Neural cell (in vitro differentiated cells): Measurements from ENCODE around the gene ABCB7. TPM values are rescaled to one million over a fixed set of nuclear protein-coding genes. Genes with fewer than 3 reads are reported as not detected.

ENCODE experiments used
- H2AFZ ChIP-seq: fragments of 200-600, 300-800 bp; sonication (generic), shearing (Covaris generic); 2 replicates; pipeline ENCODE4 v1.6.0; 2014; ENCODE audit warnings: low read depth, mild to moderate bottlenecking, antibody characterized with exemption, low read length, moderate library complexity
- H3F3A ChIP-seq: fragments of 200-600 bp; shearing (Covaris generic); 2 replicates; pipeline ENCODE4 v1.6.1; 2016; ENCODE audit warnings: mild to moderate bottlenecking, moderate library complexity, mixed read lengths, antibody characterized with exemption, low read length; ENCODE audit not compliant: insufficient read depth, poor library complexity, severe bottlenecking
- H3K27ac ChIP-seq: fragments of 200-600, 300-800 bp; sonication (generic), shearing (Covaris generic); 2 replicates; pipeline ENCODE4 v1.5.1; 2014; ENCODE audit warnings: mild to moderate bottlenecking, low read length, moderate library complexity
- H3K27me3 ChIP-seq: fragments of 300-800, 200-600 bp; sonication (generic), shearing (Covaris generic); 2 replicates; pipeline ENCODE4 v1.6.0; 2014; ENCODE audit warnings: mild to moderate bottlenecking, low read depth, low read length, moderate library complexity; ENCODE audit not compliant: insufficient read depth
- H3K36me3 ChIP-seq: fragments of 300-800, 200-600 bp; sonication (generic), shearing (Covaris generic); 2 replicates; pipeline ENCODE4 v1.5.1; 2014; ENCODE audit warnings: mild to moderate bottlenecking, antibody characterized with exemption, low read length, moderate library complexity; ENCODE audit not compliant: insufficient read depth
- H3K4me2 ChIP-seq: fragments of 300-800, 200-600 bp; sonication (generic), shearing (Covaris generic); 2 replicates; pipeline ENCODE4 v1.6.0; 2014; ENCODE audit warnings: mild to moderate bottlenecking, low read length
- H3K4me3 ChIP-seq: fragments of 300-800, 200-600 bp; sonication (generic), shearing (Covaris generic); 2 replicates; pipeline ENCODE4 v1.5.1; 2014; ENCODE audit warnings: mild to moderate bottlenecking, low read length, moderate library complexity
- H3K79me2 ChIP-seq: fragments of 200-600 bp; shearing (Covaris generic); replicated peaks from 2 replicates; pipeline ENCODE4 v1.6.0; 2014; ENCODE audit warnings: mild to moderate bottlenecking, low read length, moderate library complexity; ENCODE audit not compliant: insufficient read depth
- H3K9ac ChIP-seq: fragments of 300-800, 200-600 bp; sonication (generic), shearing (Covaris generic); 2 replicates; pipeline ENCODE4 v1.6.1; 2016; ENCODE audit warnings: mild to moderate bottlenecking, low read length, mixed read lengths
- H3K9me2 ChIP-seq: fragments of 200-600 bp; shearing (Covaris generic); 2 replicates; pipeline ENCODE4 v1.6.1; 2016; ENCODE audit warnings: mild to moderate bottlenecking, low read length, mixed read lengths; ENCODE audit not compliant: insufficient read depth
- H3K9me3 ChIP-seq: fragments of 200-600, 300-800 bp; sonication (generic), shearing (Covaris generic); 2 replicates; pipeline ENCODE4 v1.6.1; 2016; ENCODE audit warnings: mild to moderate bottlenecking, mixed run types, low read length, moderate library complexity, mixed read lengths
- H4K20me1 ChIP-seq: fragments of 200-600 bp; shearing (Covaris generic); 2 replicates; pipeline ENCODE4 v1.6.1; 2016; ENCODE audit warnings: mild to moderate bottlenecking, mixed run types; ENCODE audit not compliant: insufficient read depth
- EP300 ChIP-seq: fragments of 450-650 bp; conservative IDR thresholded peaks from 2 replicates; pipeline ENCODE4 v1.6.1; 2014; ENCODE audit warnings: antibody characterized with exemption, mild to moderate bottlenecking, moderate library complexity; ENCODE audit not compliant: poor library complexity, severe bottlenecking
- EZH2 ChIP-seq: fragments of 200-600, 300-800 bp; shearing (Covaris generic), sonication (generic); IDR thresholded peaks from 2 replicates; pipeline ENCODE4 v1.6.1; 2014; ENCODE audit warnings: antibody characterized with exemption, low read length, borderline replicate concordance, mild to moderate bottlenecking; ENCODE audit not compliant: insufficient read depth, poor library complexity, severe bottlenecking
- MXI1 ChIP-seq: fragments of 450-650 bp; conservative IDR thresholded peaks from 2 replicates; pipeline ENCODE4 v1.6.1; 2014; ENCODE audit warnings: antibody characterized with exemption, mild to moderate bottlenecking; ENCODE audit not compliant: poor library complexity, severe bottlenecking
- POLR2AphosphoS5 ChIP-seq: IDR thresholded peaks from 2 replicates; pipeline ENCODE4 v1.6.1; 2012
- RAD21 ChIP-seq: fragments of 450-650 bp; conservative IDR thresholded peaks from 2 replicates; pipeline ENCODE4 v1.6.1; 2014; ENCODE audit warnings: antibody characterized with exemption, mild to moderate bottlenecking, moderate library complexity
- SMC3 ChIP-seq: fragments of 450-650 bp; conservative IDR thresholded peaks from 2 replicates; pipeline ENCODE4 v1.6.1; 2014; ENCODE audit warnings: antibody characterized with exemption, mild to moderate bottlenecking, moderate library complexity; ENCODE audit not compliant: poor library complexity
- TAF1 ChIP-seq: IDR thresholded peaks from 2 replicates; pipeline ENCODE4 v1.6.1; 2012; ENCODE audit warnings: low read depth
- polyA plus RNA-seq: library from polyadenylated mRNA; depleted of rRNA; stranded (reverse); fragments of >200 nt; gene quantifications from 2 replicates; pipeline ENCODE4 v1.2.3, GENCODE V29; 2014
- TF ChIP-seq, protein P1 (sequence below): IDR thresholded peaks from 2 replicates; pipeline ENCODE4 v1.6.1; 2012; ENCODE audit warnings: borderline replicate concordance
- TF ChIP-seq, protein P2 (sequence below): fragments of 450-650 bp; IDR thresholded peaks from 2 replicates; pipeline ENCODE4 v1.5.1; 2014; ENCODE audit warnings: antibody characterized with exemption, mild to moderate bottlenecking, moderate library complexity; ENCODE audit not compliant: poor library complexity, severe bottlenecking

The ABCB7 gene
- polyA plus RNA-seq, 1 donor from 2014 or later: 25.1 TPM

DNA sequence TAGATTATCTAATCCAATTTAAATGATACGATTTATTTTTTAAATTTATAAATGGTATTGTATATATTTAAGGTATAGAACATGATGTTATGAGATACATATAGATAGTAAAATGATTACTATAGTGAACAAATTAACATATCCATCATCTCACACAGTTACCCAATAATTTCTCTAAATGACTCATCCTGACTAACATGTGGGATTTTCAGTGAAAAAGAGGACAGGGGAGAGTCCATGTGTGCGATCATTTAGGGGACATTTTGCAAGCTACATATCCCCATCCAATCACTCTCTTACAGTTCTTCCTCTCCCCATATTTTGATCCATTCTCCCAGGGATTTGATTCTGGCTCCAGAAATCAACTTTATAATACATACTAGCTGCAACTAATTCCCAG lies 88.2 kb downstream of the ABCB7 start:
- TF ChIP-seq EP300: no peak
- TF ChIP-seq POLR2AphosphoS5: no peak
- TF ChIP-seq RAD21: no peak
- TF ChIP-seq MXI1: no peak
- no peak for TF ChIP-seq EZH2
- TF ChIP-seq SMC3: no peak
- TF ChIP-seq, protein P1, sequence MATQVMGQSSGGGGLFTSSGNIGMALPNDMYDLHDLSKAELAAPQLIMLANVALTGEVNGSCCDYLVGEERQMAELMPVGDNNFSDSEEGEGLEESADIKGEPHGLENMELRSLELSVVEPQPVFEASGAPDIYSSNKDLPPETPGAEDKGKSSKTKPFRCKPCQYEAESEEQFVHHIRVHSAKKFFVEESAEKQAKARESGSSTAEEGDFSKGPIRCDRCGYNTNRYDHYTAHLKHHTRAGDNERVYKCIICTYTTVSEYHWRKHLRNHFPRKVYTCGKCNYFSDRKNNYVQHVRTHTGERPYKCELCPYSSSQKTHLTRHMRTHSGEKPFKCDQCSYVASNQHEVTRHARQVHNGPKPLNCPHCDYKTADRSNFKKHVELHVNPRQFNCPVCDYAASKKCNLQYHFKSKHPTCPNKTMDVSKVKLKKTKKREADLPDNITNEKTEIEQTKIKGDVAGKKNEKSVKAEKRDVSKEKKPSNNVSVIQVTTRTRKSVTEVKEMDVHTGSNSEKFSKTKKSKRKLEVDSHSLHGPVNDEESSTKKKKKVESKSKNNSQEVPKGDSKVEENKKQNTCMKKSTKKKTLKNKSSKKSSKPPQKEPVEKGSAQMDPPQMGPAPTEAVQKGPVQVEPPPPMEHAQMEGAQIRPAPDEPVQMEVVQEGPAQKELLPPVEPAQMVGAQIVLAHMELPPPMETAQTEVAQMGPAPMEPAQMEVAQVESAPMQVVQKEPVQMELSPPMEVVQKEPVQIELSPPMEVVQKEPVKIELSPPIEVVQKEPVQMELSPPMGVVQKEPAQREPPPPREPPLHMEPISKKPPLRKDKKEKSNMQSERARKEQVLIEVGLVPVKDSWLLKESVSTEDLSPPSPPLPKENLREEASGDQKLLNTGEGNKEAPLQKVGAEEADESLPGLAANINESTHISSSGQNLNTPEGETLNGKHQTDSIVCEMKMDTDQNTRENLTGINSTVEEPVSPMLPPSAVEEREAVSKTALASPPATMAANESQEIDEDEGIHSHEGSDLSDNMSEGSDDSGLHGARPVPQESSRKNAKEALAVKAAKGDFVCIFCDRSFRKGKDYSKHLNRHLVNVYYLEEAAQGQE: no peak
- TF ChIP-seq, protein P2, sequence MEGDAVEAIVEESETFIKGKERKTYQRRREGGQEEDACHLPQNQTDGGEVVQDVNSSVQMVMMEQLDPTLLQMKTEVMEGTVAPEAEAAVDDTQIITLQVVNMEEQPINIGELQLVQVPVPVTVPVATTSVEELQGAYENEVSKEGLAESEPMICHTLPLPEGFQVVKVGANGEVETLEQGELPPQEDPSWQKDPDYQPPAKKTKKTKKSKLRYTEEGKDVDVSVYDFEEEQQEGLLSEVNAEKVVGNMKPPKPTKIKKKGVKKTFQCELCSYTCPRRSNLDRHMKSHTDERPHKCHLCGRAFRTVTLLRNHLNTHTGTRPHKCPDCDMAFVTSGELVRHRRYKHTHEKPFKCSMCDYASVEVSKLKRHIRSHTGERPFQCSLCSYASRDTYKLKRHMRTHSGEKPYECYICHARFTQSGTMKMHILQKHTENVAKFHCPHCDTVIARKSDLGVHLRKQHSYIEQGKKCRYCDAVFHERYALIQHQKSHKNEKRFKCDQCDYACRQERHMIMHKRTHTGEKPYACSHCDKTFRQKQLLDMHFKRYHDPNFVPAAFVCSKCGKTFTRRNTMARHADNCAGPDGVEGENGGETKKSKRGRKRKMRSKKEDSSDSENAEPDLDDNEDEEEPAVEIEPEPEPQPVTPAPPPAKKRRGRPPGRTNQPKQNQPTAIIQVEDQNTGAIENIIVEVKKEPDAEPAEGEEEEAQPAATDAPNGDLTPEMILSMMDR: no peak
- no peak for TF ChIP-seq TAF1
- no peaks in the 10 kb centered on the region for H4K20me1 ChIP-seq
- H3K9me2 ChIP-seq: no peaks in the 10 kb centered on the region
- H3F3A ChIP-seq: no peaks in the 10 kb centered on the region
- no peak overlapping the region for H3K4me2 ChIP-seq
- no peak overlapping the region for H3K4me3 ChIP-seq
- no peak overlapping the region for H3K27ac ChIP-seq
- H3K36me3 ChIP-seq: no peaks in the 10 kb centered on the region
- no peak overlapping the region for H2AFZ ChIP-seq
- H3K27me3 ChIP-seq: no peaks in the 10 kb centered on the region
- H3K9me3 ChIP-seq: no peaks in the 10 kb centered on the region
- no peaks in the 10 kb centered on the region for H3K79me2 ChIP-seq
- H3K9ac ChIP-seq: no peak overlapping the region

DNA sequence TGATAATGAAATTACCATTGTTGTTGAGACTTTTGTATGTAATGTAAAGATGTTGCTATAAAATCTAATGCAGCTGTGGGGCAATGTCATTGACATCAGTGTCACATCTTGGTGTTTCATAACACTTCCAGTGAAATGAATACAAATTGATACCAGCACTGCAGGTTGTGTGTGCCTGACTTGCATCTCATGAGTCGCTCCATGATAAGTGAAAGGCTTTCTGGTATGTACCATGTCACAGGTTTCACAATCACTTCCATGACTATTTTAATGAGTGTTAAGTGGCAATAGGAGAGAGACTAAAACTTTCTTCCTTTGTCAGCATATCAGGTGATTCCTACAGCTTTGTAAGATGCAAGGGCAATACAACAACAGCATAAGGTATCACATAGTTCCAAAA lies 94.4 kb downstream of the ABCB7 start:
- H3K9ac ChIP-seq: no peak overlapping the region
- TF ChIP-seq SMC3 (no peak), EZH2 (no peak), RAD21 (no peak), POLR2AphosphoS5 (no peak), TAF1 (no peak), EP300 (no peak), MXI1 (no peak)
- TF ChIP-seq, protein P2: no peak
- TF ChIP-seq, protein P1: no peak
- H3K36me3 ChIP-seq: no peaks in the 10 kb centered on the region
- H4K20me1 ChIP-seq: no peaks in the 10 kb centered on the region
- no peaks in the 10 kb centered on the region for H3K27me3 ChIP-seq
- H3K27ac ChIP-seq: no peak overlapping the region
- no peak overlapping the region for H2AFZ ChIP-seq
- no peaks in the 10 kb centered on the region for H3K9me3 ChIP-seq
- H3K79me2 ChIP-seq: no peaks in the 10 kb centered on the region
- no peaks in the 10 kb centered on the region for H3F3A ChIP-seq
- H3K4me3 ChIP-seq: no peak overlapping the region
- H3K4me2 ChIP-seq: no peak overlapping the region
- H3K9me2 ChIP-seq: no peaks in the 10 kb centered on the region
